Mesenchymal stem cell (in vitro differentiated cells and primary cell): ENCODE data around the gene THAP7.
A peak's percentile ranks its signal among the peaks of the same experiment; 100 is the strongest.

Experiments
- DNase-seq: peaks from one replicate; pipeline ENCODE4 v3.0.0-alpha.2; 2013
- H2AFZ ChIP-seq: one replicate; pipeline ENCODE4 v1.6.1; 2013; ENCODE audit warnings: low read depth, mild to moderate bottlenecking, control low read depth, inconsistent platforms, low read length, moderate library complexity
- H2AK5ac ChIP-seq: 2 replicates; pipeline ENCODE4 v1.6.1; 2013; ENCODE audit warnings: low read length, moderate library complexity, mild to moderate bottlenecking, inconsistent platforms; ENCODE audit not compliant: severe bottlenecking
- H2BK120ac ChIP-seq: one replicate; pipeline ENCODE4 v1.6.1; 2013; ENCODE audit warnings: low read depth, mild to moderate bottlenecking, inconsistent platforms, low read length, moderate library complexity
- H2BK12ac ChIP-seq, 2 experiments: one replicate each; pipeline ENCODE4 v1.6.1; 2013; ENCODE audit warnings: inconsistent platforms in 2 of 2, low read length in 2 of 2, mild to moderate bottlenecking in 2 of 2, moderate library complexity in 2 of 2, control low read depth in 1 of 2
- H2BK15ac ChIP-seq: one replicate; pipeline ENCODE4 v1.6.1; 2013; ENCODE audit warnings: mild to moderate bottlenecking, low read depth, inconsistent platforms; ENCODE audit not compliant: poor library complexity, severe bottlenecking
- H2BK5ac ChIP-seq: 2 replicates; pipeline ENCODE4 v1.6.1; 2013; ENCODE audit warnings: low read depth, mild to moderate bottlenecking, low read length, control low read depth, inconsistent platforms; ENCODE audit not compliant: poor library complexity, severe bottlenecking
- H3K14ac ChIP-seq, 2 experiments: one replicate each; pipeline ENCODE4 v1.6.1; 2013; ENCODE audit warnings: inconsistent platforms in 2 of 2, low read length in 2 of 2, control low read depth in 1 of 2, mild to moderate bottlenecking in 1 of 2, moderate library complexity in 1 of 2
- H3K18ac ChIP-seq, 2 experiments: one replicate each; pipeline ENCODE4 v1.6.1; 2013; ENCODE audit warnings: inconsistent platforms in 2 of 2, low read length in 2 of 2, control low read depth in 1 of 2, low read depth in 1 of 2, mild to moderate bottlenecking in 1 of 2
- H3K23ac ChIP-seq, 2 experiments: one replicate each; pipeline ENCODE4 v1.6.1; 2013; ENCODE audit warnings: inconsistent platforms in 2 of 2, low read length in 2 of 2, mild to moderate bottlenecking in 2 of 2, moderate library complexity in 2 of 2, control low read depth in 1 of 2
- H3K27ac ChIP-seq: 2 replicates; pipeline ENCODE4 v1.5.1; 2013; ENCODE audit warnings: mild to moderate bottlenecking, moderate library complexity, low read length, control low read depth, inconsistent platforms; ENCODE audit not compliant: poor library complexity, severe bottlenecking
- H3K27me3 ChIP-seq, 2 experiments: 2 replicates each; pipeline versions ENCODE4 v1.6.1 to v1.7.0; 2013; ENCODE audit warnings: low read length in 2 of 2, mild to moderate bottlenecking in 2 of 2, moderate library complexity in 2 of 2, control low read depth in 1 of 2, inconsistent platforms in 1 of 2; ENCODE audit not compliant: control insufficient read depth in 1 of 2, insufficient read depth in 1 of 2
- H3K36me3 ChIP-seq, 2 experiments: 2 replicates each; pipeline versions ENCODE4 v1.6.1 to v1.7.0; 2013; ENCODE audit warnings: low read length in 2 of 2, control low read depth in 1 of 2, inconsistent platforms in 1 of 2, low read depth in 1 of 2, mild to moderate bottlenecking in 1 of 2; ENCODE audit not compliant: insufficient read depth in 2 of 2, control insufficient read depth in 1 of 2
- H3K4ac ChIP-seq, 2 experiments: one replicate each; pipeline ENCODE4 v1.6.1; 2013; ENCODE audit warnings: inconsistent platforms in 2 of 2, low read length in 2 of 2, mild to moderate bottlenecking in 2 of 2, moderate library complexity in 2 of 2, control low read depth in 1 of 2, low read depth in 1 of 2
- H3K4me1 ChIP-seq: 2 replicates; pipeline ENCODE4 v1.6.1; 2013; ENCODE audit warnings: low read depth, low read length, control low read depth; ENCODE audit not compliant: control insufficient read depth, insufficient read depth
- H3K4me2 ChIP-seq: 2 replicates; pipeline ENCODE4 v1.6.1; 2013; ENCODE audit warnings: low read length, mild to moderate bottlenecking, inconsistent platforms; ENCODE audit not compliant: poor library complexity, severe bottlenecking
- H3K4me3 ChIP-seq, 2 experiments: 2 replicates each; pipeline versions ENCODE4 v1.5.1 to v1.7.0; 2013; ENCODE audit warnings: low read length in 2 of 2, mild to moderate bottlenecking in 2 of 2, control low read depth in 1 of 2, low read depth in 1 of 2; ENCODE audit not compliant: insufficient read depth in 1 of 2
- H3K79me1 ChIP-seq: replicated peaks from 2 replicates; pipeline ENCODE4 v1.6.1; 2013; ENCODE audit warnings: mild to moderate bottlenecking, control low read depth, low read length, inconsistent platforms; ENCODE audit not compliant: poor library complexity, severe bottlenecking
- H3K9ac ChIP-seq: 2 replicates; pipeline ENCODE4 v1.7.0; 2013; ENCODE audit warnings: mild to moderate bottlenecking, low read length, moderate library complexity
- H3K9me3 ChIP-seq: 2 replicates; pipeline ENCODE4 v1.7.0; 2013; ENCODE audit warnings: mild to moderate bottlenecking, low read length; ENCODE audit not compliant: control insufficient read depth
- H4K8ac ChIP-seq: one replicate; pipeline ENCODE4 v1.6.1; 2013; ENCODE audit warnings: inconsistent platforms, mild to moderate bottlenecking, low read length, moderate library complexity
- H4K91ac ChIP-seq: one replicate; pipeline ENCODE4 v1.6.1; 2013; ENCODE audit warnings: mild to moderate bottlenecking, low read length, inconsistent platforms
- WGBS: methylation state at CpG from one replicate; pipeline ENCODE4 v1.1.7; 2013; ENCODE audit warnings: mixed read lengths; 5-methylcytosine and 5-hydroxymethylcytosine counted together

Gene THAP7

GRCh38 chr22:20953668-20954500, 48.0 kb downstream of the THAP7 start:
- H3K4ac ChIP-seq: no peak overlapping the region
- no peak overlapping the region for H2BK120ac ChIP-seq
- H4K91ac ChIP-seq: no peak overlapping the region
- H2AK5ac ChIP-seq: no peak overlapping the region
- H4K8ac ChIP-seq: no peak overlapping the region
- peak; percentile 32 for DNase-seq
- no peak overlapping the region for H3K4me2 ChIP-seq
- H3K27ac ChIP-seq: no peak overlapping the region
- H3K9ac ChIP-seq: no peak overlapping the region
- H3K4me3 ChIP-seq: no peak overlapping the region
- H2BK5ac ChIP-seq: no peak overlapping the region
- whole genome bisulfite sequencing: 100% methylated on average over 8 of the region's 8 CpGs
- no peak overlapping the region for H2BK12ac ChIP-seq
- no peaks in the 10 kb centered on the region for H3K9me3 ChIP-seq
- no peak overlapping the region for H2AFZ ChIP-seq
- H3K79me1 ChIP-seq: peaks cover 26% of the 10 kb centered on the region
- no peak overlapping the region for H2BK15ac ChIP-seq
- H3K36me3 ChIP-seq: peaks cover 44 to 50% of the 10 kb centered on the region in 2 experiments
- H3K27me3 ChIP-seq: no peaks in the 10 kb centered on the region
- no peak overlapping the region for H3K14ac ChIP-seq
- no peak overlapping the region for H3K18ac ChIP-seq
- H3K4me1 ChIP-seq: peaks cover 33% of the 10 kb centered on the region
- no peak overlapping the region for H3K23ac ChIP-seq

GRCh38 chr22:20953342-20953608, 48.6 kb downstream of the THAP7 start:
- no peak overlapping the region for H2AFZ ChIP-seq
- H3K4ac ChIP-seq: no peak overlapping the region
- H3K27me3 ChIP-seq: no peaks in the 10 kb centered on the region
- 100% methylated on average over 1 of the region's 3 CpGs for WGBS
- no peak overlapping the region for H3K18ac ChIP-seq
- no peak overlapping the region for H2BK120ac ChIP-seq
- H2BK15ac ChIP-seq: no peak overlapping the region
- no peak overlapping the region for H3K23ac ChIP-seq
- H3K14ac ChIP-seq: no peak overlapping the region
- peaks cover 44 to 50% of the 10 kb centered on the region in 2 experiments for H3K36me3 ChIP-seq
- no peak overlapping the region for H4K91ac ChIP-seq
- no peak for DNase-seq
- peaks cover 32% of the 10 kb centered on the region for H3K4me1 ChIP-seq
- no peak overlapping the region for H3K4me3 ChIP-seq
- no peak overlapping the region for H2AK5ac ChIP-seq
- H3K9me3 ChIP-seq: no peaks in the 10 kb centered on the region
- H3K79me1 ChIP-seq: peaks cover 26% of the 10 kb centered on the region
- H3K27ac ChIP-seq: no peak overlapping the region
- no peak overlapping the region for H3K9ac ChIP-seq
- no peak overlapping the region for H2BK5ac ChIP-seq
- no peak overlapping the region for H3K4me2 ChIP-seq
- H4K8ac ChIP-seq: no peak overlapping the region
- no peak overlapping the region for H2BK12ac ChIP-seq

GRCh38 chr22:20952544-20953341, 49.2 kb downstream of the THAP7 start:
- H2BK5ac ChIP-seq: no peak overlapping the region
- H3K14ac ChIP-seq: no peak overlapping the region
- H2BK12ac ChIP-seq: no peak overlapping the region
- 97% methylated on average over 13 of the region's 13 CpGs for WGBS
- no peak overlapping the region for H3K9ac ChIP-seq
- H3K27ac ChIP-seq: no peak overlapping the region
- no peak for DNase-seq
- H3K9me3 ChIP-seq: no peaks in the 10 kb centered on the region
- H4K8ac ChIP-seq: no peak overlapping the region
- no peak overlapping the region for H2BK120ac ChIP-seq
- no peak overlapping the region for H3K18ac ChIP-seq
- H4K91ac ChIP-seq: no peak overlapping the region
- no peak overlapping the region for H3K4ac ChIP-seq
- no peak overlapping the region for H3K23ac ChIP-seq
- no peak overlapping the region for H3K4me2 ChIP-seq
- peaks cover 26% of the 10 kb centered on the region for H3K79me1 ChIP-seq
- no peak overlapping the region for H2AK5ac ChIP-seq
- no peaks in the 10 kb centered on the region for H3K27me3 ChIP-seq
- no peak overlapping the region for H2AFZ ChIP-seq
- peaks cover 26% of the 10 kb centered on the region for H3K4me1 ChIP-seq
- H2BK15ac ChIP-seq: no peak overlapping the region
- no peak overlapping the region for H3K4me3 ChIP-seq
- peaks cover 44 to 54% of the 10 kb centered on the region in 2 experiments for H3K36me3 ChIP-seq

GRCh38 chr22:20951932-20952380, 50.0 kb downstream of the THAP7 start:
- Histone ChIP-seq H3K4me1 (peaks cover 20% of the 10 kb centered on the region), H3K18ac (no peak overlapping the region), H3K27me3 (no peaks in the 10 kb centered on the region), H3K9ac (no peak overlapping the region), H4K91ac (no peak overlapping the region), H3K27ac (peak overlapping the region; percentile 43), H2BK5ac (no peak overlapping the region), H3K23ac (no peak overlapping the region), H3K36me3 (peaks cover 44 to 54% of the 10 kb centered on the region in 2 experiments), H2AFZ (no peak overlapping the region), H3K4me2 (no peak overlapping the region), H2BK120ac (no peak overlapping the region), H2AK5ac (no peak overlapping the region), H2BK15ac (no peak overlapping the region), H4K8ac (no peak overlapping the region), H3K14ac (no peak overlapping the region), H2BK12ac (no peak overlapping the region), H3K4ac (peak overlapping the region in 1 of 2 experiments; percentile 41), H3K79me1 (peaks cover 22% of the 10 kb centered on the region), H3K9me3 (no peaks in the 10 kb centered on the region), H3K4me3 (no peak overlapping the region)
- WGBS: 97% methylated on average over 8 of the region's 8 CpGs
- DNase-seq: no peak
